Measurements from ENCODE around the gene YEATS2. TPM values are rescaled to one million over a fixed set of nuclear protein-coding genes. Genes with fewer than 3 reads are reported as not detected.
A peak's percentile ranks its signal among the peaks of the same experiment; 100 is the strongest.

Gene YEATS2
- total and polyA plus RNA-seq, 2 donors (not counting 3 experiments of a cell fraction or from before 2014, with no cell fraction given), result 30.2 to 59.9 TPM

- ChIA-PET POLR2A (no interaction called here), CTCF (interaction anchor here (0.8 to 2.9 kb wide), 5 partner anchors 10 to 59 kb away, joined by 3 to 16 read pairs (median 3); partner anchors contain the start of gene PARL)
- dilution Hi-C loops (cut with MboI; ENCODE audit: extremely low pct_ligation_motif_present, low sequenced_read_pairs), result no loop called here
- peak; percentile 69 for FAIRE-seq
- BruUV-seq (replicated peaks), result no TSS peak
- Histone ChIP-seq H3K9me3 (replicated peaks; ENCODE audit: control insufficient read depth, insufficient read depth, low read length) (no peaks in the 10 kb centered on the region), H3K4me1 (ENCODE audit: control insufficient read depth, extremely low read depth, insufficient read depth, low read length) (peaks cover 8% of the 10 kb centered on the region), H3K79me2 (ENCODE audit: control insufficient read depth, insufficient read depth, low read length) (no peaks in the 10 kb centered on the region), H3K9me1 (replicated peaks; ENCODE audit: control insufficient read depth, extremely low read depth, insufficient read depth, low read length) (no peaks in the 10 kb centered on the region), H3K9ac (replicated peaks; ENCODE audit: extremely low read depth, insufficient read depth, low read length) (peak within 1 kb of the TSS; percentile 40), H4K20me1 (replicated peaks; ENCODE audit: control insufficient read depth, extremely low read depth, insufficient read depth, low read length) (no peaks in the 10 kb centered on the region), H2AFZ (ENCODE audit: low read depth, low read length) (peak within 1 kb of the TSS; percentile 55), H3K4me2 (ENCODE audit: insufficient read depth, low read length) (peak within 1 kb of the TSS; percentile 55), H3K27me3 (ENCODE audit: control insufficient read depth in 2 of 2, insufficient read depth in 2 of 2, low read length in 2 of 2) (no peaks in the 10 kb centered on the region), H3K36me3 (ENCODE audit: control insufficient read depth in 2 of 2, extremely low read depth in 1 of 2, insufficient read depth in 2 of 2, low read length in 2 of 2) (peaks cover 0 to 6% of the 10 kb centered on the region in 2 experiments), H3K4me3 (replicated peaks in 1 of 3; ENCODE audit: insufficient read depth in 1 of 3, low read depth in 1 of 3, low read length in 3 of 3) (peak within 1 kb of the TSS; percentile 48 to 55 (median 50)), H3K27ac (ENCODE audit: insufficient read depth, low read depth, low read length) (no peak within 1 kb of the TSS)
- TF ChIP-seq CTCF (IDR thresholded peaks at IDR 0.05; ENCODE audit: extremely low read depth in 1 of 2, insufficient read depth in 1 of 2, low read depth in 1 of 2, low read length in 2 of 2) (peak in 1 of 2 donors; percentile 26), POLR2AphosphoS5 (IDR thresholded peaks at IDR 0.05; ENCODE audit: insufficient read depth, low read depth, low read length) (no peak), MAX (IDR thresholded peaks at IDR 0.05; ENCODE audit: insufficient read depth, insufficient read length) (peak; percentile 56)
- peak; percentile 42 for DNase-seq (ENCODE audit: low read depth, low spot score)
- intact Hi-C loops (cut with micrococcal nuclease), result loop anchor here (1.0 kb wide), 1 partner anchor 59 kb away; the partner anchor contains the start of gene PARL
Observed at GRCh38 chr3:183825456-183826161, 128.0 kb downstream of the YEATS2 start, which contains the start of gene MAP6D1. Gene MAP6D1, minus strand, starts transcription at chr3:183825577. Its CDS starts 30 bp downstream, at chr3:183825547.
